Measurements from ENCODE around the gene HECTD4.
"Not testable (repeated sequence)": the region's sequence is repeated elsewhere in the genome, so short reads cannot be mapped to it uniquely, and the experiment has no call there.

Gene HECTD4

GRCh38 chr12:112350593-112351592, 31.3 kb downstream of the HECTD4 start:
- DNase-seq: no peak

DNA sequence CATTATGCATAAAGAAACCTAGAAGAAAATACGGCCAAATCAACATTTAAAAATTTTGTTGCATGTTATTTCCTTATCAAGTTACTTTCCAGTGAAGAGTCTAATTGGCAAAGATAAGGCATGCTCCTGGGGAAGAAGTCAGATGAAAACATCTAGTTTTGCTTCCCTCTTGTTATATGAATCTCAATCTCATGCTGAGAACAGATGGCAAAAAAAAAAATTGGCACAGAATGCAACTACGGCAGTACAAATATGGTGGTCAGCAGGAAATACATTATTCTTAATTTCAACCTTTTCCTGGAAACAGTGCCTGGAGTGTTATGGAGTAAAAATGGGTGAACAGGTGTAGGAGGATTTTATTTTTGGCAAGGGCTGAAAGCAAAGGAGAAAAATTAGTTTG, 32.8 kb downstream of the HECTD4 start:
- DNase-seq: no peak

GRCh38 chr12:112348926-112349325, 33.3 kb downstream of the HECTD4 start:
- not testable (repeated sequence) for DNase-seq

DNA sequence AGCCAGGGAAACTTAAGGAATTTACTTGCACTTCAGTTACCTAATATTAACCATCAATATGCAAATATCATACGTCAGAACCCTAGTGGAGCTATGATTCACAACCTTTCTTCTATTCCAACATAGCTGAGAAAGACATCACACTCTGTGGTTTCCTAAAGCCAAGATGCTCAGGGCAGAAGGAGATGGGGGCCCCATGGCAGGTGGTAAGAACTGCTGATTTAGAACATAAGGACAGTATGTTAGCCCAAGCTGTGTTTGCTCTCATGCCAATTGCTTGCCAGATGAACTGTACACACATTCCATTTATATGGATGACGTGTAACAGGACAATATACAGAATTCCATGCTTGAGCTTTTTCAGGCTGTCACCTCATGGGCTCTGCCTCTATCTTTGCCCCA, 34.6 kb downstream of the HECTD4 start:
- no peak for DNase-seq

GRCh38 chr12:112346194-112346593, 36.0 kb downstream of the HECTD4 start:
- DNase-seq: no peak

- no peak for DNase-seq
Measured at GRCh38 chr12:112344220-112344619, 38.0 kb downstream of the HECTD4 start.

- no peak for DNase-seq
Measured at GRCh38 chr12:112342587-112342986, 39.6 kb downstream of the HECTD4 start.

DNA sequence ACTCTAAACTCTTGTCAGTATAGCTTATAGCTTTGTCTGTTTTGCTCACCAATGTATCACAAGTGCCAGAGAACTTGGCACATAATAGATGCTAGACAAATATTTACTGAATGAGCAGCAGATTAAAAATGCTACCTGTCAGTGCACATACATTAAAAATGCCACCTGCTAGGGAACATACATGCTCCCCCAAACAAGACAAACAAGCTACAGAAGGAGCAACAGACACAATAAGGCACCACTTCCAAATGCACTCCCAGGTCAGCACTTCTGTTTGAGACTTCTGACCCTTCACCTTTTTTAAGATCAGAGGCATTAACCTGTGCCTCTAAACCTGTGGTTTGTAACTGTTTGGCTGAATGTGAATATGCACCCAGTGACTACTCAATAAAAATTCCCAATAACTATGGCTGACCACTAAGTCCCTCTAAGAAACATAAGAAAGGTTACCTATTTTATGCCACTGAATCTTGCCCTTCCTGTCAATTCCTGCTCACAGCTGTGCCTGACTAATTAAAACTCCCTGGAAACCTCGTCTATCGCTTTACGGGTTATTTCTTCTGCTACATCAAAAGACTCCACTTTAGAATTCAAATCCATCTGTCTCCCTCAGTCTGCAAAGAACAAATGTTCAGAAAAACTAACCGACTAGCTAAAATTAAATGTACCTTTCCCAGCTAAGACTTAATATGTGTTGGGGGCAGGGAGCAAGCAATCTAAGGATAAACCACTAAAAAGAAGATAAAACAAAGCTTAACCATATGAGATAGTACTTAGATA, 41.0 kb downstream of the HECTD4 start:
- DNase-seq: no peak

- DNase-seq: no peak
Measured at GRCh38 chr12:112340230-112340629, 42.0 kb downstream of the HECTD4 start.

DNA sequence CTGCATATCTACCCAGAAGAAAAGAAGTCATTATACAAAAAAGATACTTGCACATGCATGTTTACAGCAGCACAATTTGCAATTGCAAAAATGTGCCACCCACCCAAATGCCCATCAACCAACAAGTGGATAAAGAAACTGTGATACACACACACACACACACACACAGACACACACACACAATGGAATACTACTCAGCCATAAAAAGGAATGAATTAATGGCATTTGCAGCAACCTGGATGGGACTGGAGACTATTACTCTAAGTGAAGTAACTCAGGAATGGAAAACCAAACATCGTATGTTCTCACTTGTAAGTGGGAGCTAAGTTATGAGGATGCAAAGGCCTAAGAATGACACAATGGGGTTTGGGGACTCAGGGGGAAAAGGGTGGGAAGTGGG, 47.2 kb downstream of the HECTD4 start:
- not testable (repeated sequence) for DNase-seq

GRCh38 chr12:112333019-112333418, 49.2 kb downstream of the HECTD4 start:
- no peak for DNase-seq

GRCh38 chr12:112331886-112332285, 50.3 kb downstream of the HECTD4 start:
- DNase-seq: no peak

GRCh38 chr12:112330706-112331105, 51.5 kb downstream of the HECTD4 start:
- DNase-seq: no peak

- DNase-seq: no peak
Measured at GRCh38 chr12:112328456-112329124, 53.6 kb downstream of the HECTD4 start.

DNA sequence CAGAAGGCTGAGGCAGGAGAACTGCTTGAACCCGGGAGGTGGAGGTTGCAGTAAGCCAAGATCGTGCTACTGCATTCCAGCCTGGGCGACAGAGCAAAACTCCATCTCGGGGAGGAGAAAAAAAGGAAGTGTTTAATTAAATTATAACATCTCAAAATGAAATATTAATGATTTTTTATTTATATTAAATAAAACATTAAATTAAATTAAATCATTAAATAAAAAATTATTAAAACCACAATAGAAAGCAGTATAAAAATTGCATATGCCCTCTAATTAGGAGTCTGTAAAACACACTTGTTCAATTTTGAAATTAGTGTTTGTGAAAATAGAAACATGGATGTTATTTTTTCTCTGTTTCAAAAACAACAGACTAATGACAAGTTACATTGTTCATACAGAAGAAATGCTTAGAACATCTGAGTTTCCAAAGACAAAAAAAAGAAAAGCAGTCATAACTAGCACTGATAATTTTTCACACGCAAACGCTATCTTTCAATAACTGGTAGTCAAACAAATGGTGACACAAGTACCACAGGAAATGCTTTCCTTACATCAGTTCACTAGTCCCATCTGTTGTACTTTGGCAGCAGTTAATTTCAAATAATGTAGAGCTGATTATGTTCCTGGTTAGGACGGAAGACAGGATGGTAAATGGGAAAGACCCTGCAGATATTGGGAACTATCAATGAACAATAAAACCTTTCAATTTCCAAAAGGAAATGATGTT, 54.9 kb downstream of the HECTD4 start:
- no peak for DNase-seq

DNA sequence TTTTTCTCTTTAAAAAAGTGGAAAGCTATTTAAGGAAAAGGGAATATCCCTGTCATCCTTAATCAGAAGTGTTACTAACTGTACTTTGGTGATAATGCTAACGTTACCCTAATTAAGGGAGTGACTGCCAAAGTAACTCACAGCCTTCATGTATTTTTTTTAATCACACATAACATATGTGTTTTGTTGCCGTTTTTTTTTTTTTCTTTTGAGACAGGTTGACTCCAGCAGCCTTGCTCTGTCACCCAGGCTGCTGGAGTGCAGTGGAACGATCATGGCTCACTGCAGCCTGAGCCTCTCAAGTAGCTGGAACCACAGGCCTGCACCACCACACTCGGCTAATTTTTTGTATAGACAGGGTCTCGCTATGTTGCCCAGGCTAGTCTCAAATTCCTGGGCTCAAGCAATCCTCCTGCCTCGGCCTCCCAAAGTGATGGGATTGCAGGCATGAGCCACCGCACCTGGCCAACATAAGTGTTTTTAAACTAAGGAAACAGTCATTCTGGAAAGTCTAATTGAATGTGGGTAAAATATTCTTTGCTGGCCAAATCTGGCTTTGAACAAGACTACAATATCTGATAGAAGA, 56.5 kb downstream of the HECTD4 start:
- no peak for DNase-seq

GRCh38 chr12:112325157-112325556, 57.1 kb downstream of the HECTD4 start:
- DNase-seq: no peak

- no peak for DNase-seq
Measured at GRCh38 chr12:112322882-112323547, 59.2 kb downstream of the HECTD4 start.

DNA sequence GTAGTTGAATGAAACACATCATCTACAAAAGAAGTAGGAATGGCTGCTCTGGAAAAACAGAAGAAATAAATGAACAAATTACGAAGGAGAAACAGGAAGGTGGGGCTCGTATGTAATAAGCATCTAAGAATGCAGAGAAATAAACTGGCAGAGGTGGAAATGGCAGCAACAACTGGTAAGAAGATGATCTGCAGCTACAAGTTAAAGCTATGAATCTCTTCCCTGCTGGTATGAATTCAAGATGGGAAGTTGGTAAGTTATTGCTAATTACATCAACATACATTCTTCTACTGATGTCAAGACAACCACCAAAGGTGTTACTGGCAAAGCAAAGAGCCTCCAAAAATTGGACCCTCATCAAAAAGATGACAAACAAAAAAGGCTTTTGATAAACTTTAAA, 59.8 kb downstream of the HECTD4 start:
- no peak for DNase-seq

DNA sequence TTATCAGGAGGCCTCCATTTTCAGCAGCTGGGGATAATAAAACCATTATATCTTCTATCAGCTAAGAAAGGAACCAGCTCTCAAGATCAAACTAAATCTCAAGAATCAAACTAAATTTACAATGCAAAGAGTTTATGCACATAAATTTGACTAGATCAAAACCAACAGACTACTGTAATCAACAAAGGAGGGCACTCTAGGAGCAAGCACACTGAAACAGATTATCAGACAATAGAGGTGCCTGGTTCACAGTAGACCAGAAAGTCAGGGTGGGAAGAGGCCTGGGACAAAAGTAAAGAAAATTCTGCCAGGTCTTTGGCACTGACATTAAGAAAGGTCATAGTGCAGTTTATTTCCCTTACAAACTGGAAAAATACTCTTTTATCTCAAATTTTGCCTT, 61.0 kb downstream of the HECTD4 start:
- no peak for DNase-seq

DNA sequence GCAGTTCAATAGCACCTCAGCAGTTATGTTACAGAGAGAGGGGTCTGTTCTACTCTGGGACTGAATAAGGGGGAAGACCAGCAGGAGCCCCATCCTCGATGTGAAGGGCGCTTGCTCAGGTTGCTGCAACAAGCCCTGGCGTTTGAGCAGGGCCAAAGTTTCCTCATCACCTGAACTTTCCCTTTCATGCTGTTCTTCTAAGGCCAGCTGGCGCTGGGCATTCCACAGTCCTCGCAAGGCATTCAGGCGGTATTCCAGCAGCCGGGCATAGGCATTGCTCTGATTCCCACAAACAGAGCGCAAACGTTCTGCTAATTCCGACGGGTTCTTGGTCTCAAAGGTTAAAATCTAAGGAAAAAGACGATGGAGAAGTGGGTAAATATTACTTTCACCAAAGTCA, 62.8 kb downstream of the HECTD4 start:
- no peak for DNase-seq

DNA sequence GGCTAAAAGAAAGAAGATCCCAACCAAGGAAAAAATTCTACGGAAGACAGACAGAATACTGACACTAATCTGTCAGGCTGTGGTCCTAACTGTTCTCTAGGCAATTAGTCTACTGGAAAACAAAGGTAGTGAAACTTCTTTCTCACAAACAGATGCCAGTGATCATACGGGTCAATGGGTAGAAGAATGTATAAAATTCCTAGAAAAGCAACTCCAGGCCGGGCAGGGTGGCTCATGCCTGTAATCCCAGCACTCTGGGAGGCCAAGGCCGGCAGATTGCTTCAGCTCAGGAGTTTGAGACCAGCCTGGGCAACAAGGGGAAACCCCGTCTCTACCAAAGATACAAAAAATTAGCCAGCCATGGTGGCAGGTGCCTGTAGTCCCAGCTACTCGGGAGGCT, 64.8 kb downstream of the HECTD4 start:
- DNase-seq: no peak
